HepG2 (cell line): Measurements from ENCODE around the gene KIAA2012. TPM values are rescaled to one million over a fixed set of nuclear protein-coding genes. Genes with fewer than 3 reads are reported as not detected.

Source experiments
- EED ChIP-seq: sonication (generic); formaldehyde crosslinking; IDR thresholded peaks from 2 replicates; pipeline ENCODE4 v1.5.0; 2020; ENCODE audit warnings: mild to moderate bottlenecking, missing genetic modification reagents
- FOSL1 ChIP-seq: sonication (generic); formaldehyde crosslinking; IDR thresholded peaks from 2 replicates; pipeline ENCODE4 v1.9.0; 2021; ENCODE audit warnings: missing genetic modification reagents, borderline replicate concordance
- GFI1 ChIP-seq: sonication (generic); formaldehyde crosslinking; IDR thresholded peaks from 2 replicates; pipeline ENCODE4 v1.5.0; 2020; ENCODE audit warnings: missing genetic modification reagents, mild to moderate bottlenecking, borderline replicate concordance
- KDM6A ChIP-seq: IDR thresholded peaks from 2 replicates; pipeline ENCODE4 v1.6.1; 2016; ENCODE audit warnings: low read depth
- LCORL ChIP-seq, 2 experiments: fragments of 450-650 bp in 1 of 2; sonication (generic) in 1 of 2; formaldehyde crosslinking in 1 of 2; IDR thresholded peaks; 2 replicates each; pipeline versions ENCODE4 v1.5.0 to v1.6.1; 2017 to 2020; ENCODE audit warnings: antibody characterized with exemption in 1 of 2, missing genetic modification reagents in 1 of 2
- MTF2 ChIP-seq: sonication (generic); formaldehyde crosslinking; IDR thresholded peaks from 2 replicates; pipeline ENCODE4 v1.5.0; 2020; ENCODE audit warnings: missing genetic modification reagents, borderline replicate concordance
- PTBP1 ChIP-seq: fragments of 200-400 bp; formaldehyde crosslinking; IDR thresholded peaks from 2 replicates; pipeline ENCODE4 v1.6.1; 2018; ENCODE audit warnings: low read length, low read depth; ENCODE audit not compliant: poor library complexity, severe bottlenecking
- RAD21 ChIP-seq: fragments of 450-650 bp; formaldehyde crosslinking; IDR thresholded peaks from 2 replicates; pipeline ENCODE4 v1.5.0; 2020; ENCODE audit warnings: mild to moderate bottlenecking
- SRSF9 ChIP-seq: fragments of 200-400 bp; formaldehyde crosslinking; IDR thresholded peaks from 2 replicates; pipeline ENCODE4 v1.6.1; 2018; ENCODE audit warnings: borderline replicate concordance, mild to moderate bottlenecking, low read depth, low read length; ENCODE audit not compliant: insufficient read depth, poor library complexity, severe bottlenecking
- STAT5B ChIP-seq: sonication (generic); formaldehyde crosslinking; IDR thresholded peaks from 2 replicates; pipeline ENCODE4 v1.4.0; 2020; ENCODE audit warnings: missing genetic modification reagents
- ZBTB20 ChIP-seq: sonication (generic); formaldehyde crosslinking; IDR thresholded peaks from 2 replicates; pipeline ENCODE4 v1.8.1; 2023; ENCODE audit warnings: missing genetic modification reagents, low read depth, mild to moderate bottlenecking, borderline replicate concordance
- ZNF160 ChIP-seq: sonication (generic); formaldehyde crosslinking; IDR thresholded peaks from 2 replicates; pipeline ENCODE4 v1.8.0; 2022; ENCODE audit warnings: mild to moderate bottlenecking, inconsistent platforms, missing genetic modification reagents
- ZNF501 ChIP-seq: sonication (generic); formaldehyde crosslinking; IDR thresholded peaks from 2 replicates; pipeline ENCODE4 v1.5.1; 2020; ENCODE audit warnings: mild to moderate bottlenecking, moderate library complexity, missing genetic modification reagents
- ZNF672 ChIP-seq: sonication (generic); formaldehyde crosslinking; IDR thresholded peaks from 2 replicates; pipeline ENCODE4 v1.8.1; 2022; ENCODE audit warnings: missing genetic modification reagents
- ZNF737 ChIP-seq: sonication (generic); formaldehyde crosslinking; IDR thresholded peaks from 2 replicates; pipeline ENCODE4 v1.5.0; 2020; ENCODE audit warnings: missing genetic modification reagents, mild to moderate bottlenecking, borderline replicate concordance
- ZNF775 ChIP-seq: sonication (generic); formaldehyde crosslinking; IDR thresholded peaks from 2 replicates; pipeline ENCODE4 v1.4.0; 2020; ENCODE audit warnings: missing genetic modification reagents, mild to moderate bottlenecking, moderate library complexity, borderline replicate concordance
- ZNF776 ChIP-seq: sonication (generic); formaldehyde crosslinking; IDR thresholded peaks from 2 replicates; pipeline ENCODE4 v1.4.0; 2020; ENCODE audit warnings: mild to moderate bottlenecking, missing genetic modification reagents
- polyA plus RNA-seq, 8 experiments: library from polyadenylated mRNA; depleted of rRNA in 3 of 8; stranded (reverse) in 7 of 8; unstranded in 1 of 8; fragments of >200 nt; fragmentation: Illumina TruSeq in 4 of 8; extraction: Trizol in 4 of 8; gene quantifications; 2 replicates each; pipeline versions ENCODE4 v1.2.1 to v1.2.3, GENCODE V29; 2011 to 2016; ENCODE audit warnings: low read depth in 4 of 8, missing spikeins in 1 of 8, mixed read lengths in 1 of 8; ENCODE audit not compliant: insufficient read depth in 1 of 8
- total RNA-seq, 5 experiments: library from RNA; depleted of rRNA; stranded (reverse); fragments of >200 nt; fragmentation: Illumina TruSeq; extraction: Trizol; gene quantifications; 2 replicates each; pipeline ENCODE4 v1.2.3, GENCODE V29; 2016; ENCODE audit warnings: low read depth in 1 of 5
- TF ChIP-seq, protein P1 (sequence below): IDR thresholded peaks from 2 replicates; pipeline ENCODE4 v1.6.1; 2016; ENCODE audit warnings: mild to moderate bottlenecking, missing biosample characterization, missing genetic modification reagents
- TF ChIP-seq, protein P2 (sequence below), 2 experiments: sonication (generic) in 1 of 2; formaldehyde crosslinking in 1 of 2; IDR thresholded peaks; 2 replicates each; pipeline versions ENCODE4 v1.6.1 to v1.9.0; 2014 to 2022; ENCODE audit warnings: antibody characterized with exemption in 1 of 2, borderline replicate concordance in 1 of 2, inconsistent platforms in 1 of 2, low read depth in 1 of 2, missing genetic modification reagents in 1 of 2

The KIAA2012 gene
- total and polyA plus RNA-seq, 2 of the 13 experiments (the other 11 are each of a cell fraction or from before 2014, with no cell fraction given) = not detected

DNA sequence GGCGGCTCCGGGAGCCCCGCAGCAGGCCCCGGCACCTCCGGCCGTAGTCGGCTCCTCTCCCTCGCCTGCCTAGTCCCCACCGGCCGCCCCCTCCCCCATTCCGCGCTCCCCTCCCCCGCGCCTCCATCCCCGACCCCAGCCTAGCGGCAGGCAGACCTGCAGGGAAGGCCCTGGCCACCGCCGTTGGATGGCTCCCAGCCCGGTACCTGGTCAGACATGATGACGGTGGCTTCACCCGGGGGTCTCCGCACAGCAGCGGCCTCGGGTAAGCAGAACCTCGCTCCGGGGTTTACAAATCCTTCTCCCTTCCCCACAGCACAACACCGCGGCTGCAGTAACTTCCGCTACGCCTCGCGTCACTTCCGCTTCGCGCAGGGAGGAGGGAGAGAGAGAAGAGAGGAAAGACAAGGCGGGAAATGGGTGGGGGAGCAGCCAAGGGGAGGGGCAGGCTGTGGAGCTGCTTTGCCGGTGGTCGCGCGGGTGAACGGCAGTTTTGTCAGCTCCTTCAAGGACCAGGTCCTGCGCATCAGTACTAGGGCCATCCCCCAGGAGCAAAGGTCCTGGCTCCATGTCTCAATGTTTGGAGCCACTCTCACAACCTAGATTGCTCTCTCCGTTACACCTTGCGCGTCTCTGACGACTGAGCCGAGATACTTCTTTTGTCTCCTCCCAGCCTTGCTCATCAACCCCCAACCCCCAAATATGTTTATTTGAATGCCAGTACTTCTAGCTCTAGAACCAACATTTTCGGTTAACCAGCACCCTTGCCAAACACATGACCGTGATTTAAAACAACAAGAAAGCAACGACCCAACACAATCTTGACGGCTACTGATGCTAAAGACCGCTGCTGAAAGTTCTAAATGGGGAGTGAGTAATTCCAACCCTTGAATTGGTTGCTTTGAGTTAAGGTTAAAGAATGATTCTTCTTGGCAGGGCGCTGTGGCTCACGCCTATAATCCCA, 165.5 kb downstream of the KIAA2012 start, which contains the start of gene SUMO1 (continued):
- TF ChIP-seq ZNF160 (CRISPR knock-in tag) (peak; percentile 62; the same call in 1 of the 2 replicates), GFI1 (CRISPR knock-in tag) (peak; percentile 43; the same call in 1 of the 2 replicates), ZNF501 (CRISPR knock-in tag) (no peak), ZNF737 (CRISPR knock-in tag) (no peak), LCORL (IDR thresholded peaks at IDR 0.05) (no peak), LCORL (CRISPR knock-in tag; IDR thresholded peaks at IDR 0.05) (no peak), RAD21 (CRISPR knock-in tag) (peak; percentile 46; the same call in 1 of the 2 replicates), SRSF9 (no peak), STAT5B (CRISPR knock-in tag) (0 out of 2 replicates have a peak, but pooled peaks have one; percentile 10), ZBTB20 (CRISPR knock-in tag) (peak; percentile 29; the same call in 1 of the 2 replicates), KDM6A (0 out of 2 replicates have a peak, but pooled peaks have one; percentile 28), PTBP1 (no peak), FOSL1 (no peak), EED (CRISPR knock-in tag) (peak; percentile 38), MTF2 (CRISPR knock-in tag) (peak; percentile 73; the same call in 1 of the 2 replicates), ZNF776 (CRISPR knock-in tag) (peak; percentile 90), ZNF775 (no peak), ZNF672 (CRISPR knock-in tag) (no peak)
- TF ChIP-seq, protein P1, sequence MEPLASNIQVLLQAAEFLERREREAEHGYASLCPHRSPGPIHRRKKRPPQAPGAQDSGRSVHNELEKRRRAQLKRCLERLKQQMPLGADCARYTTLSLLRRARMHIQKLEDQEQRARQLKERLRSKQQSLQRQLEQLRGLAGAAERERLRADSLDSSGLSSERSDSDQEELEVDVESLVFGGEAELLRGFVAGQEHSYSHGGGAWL (CRISPR knock-in tag) = peak; percentile 84
- TF ChIP-seq, protein P2, sequence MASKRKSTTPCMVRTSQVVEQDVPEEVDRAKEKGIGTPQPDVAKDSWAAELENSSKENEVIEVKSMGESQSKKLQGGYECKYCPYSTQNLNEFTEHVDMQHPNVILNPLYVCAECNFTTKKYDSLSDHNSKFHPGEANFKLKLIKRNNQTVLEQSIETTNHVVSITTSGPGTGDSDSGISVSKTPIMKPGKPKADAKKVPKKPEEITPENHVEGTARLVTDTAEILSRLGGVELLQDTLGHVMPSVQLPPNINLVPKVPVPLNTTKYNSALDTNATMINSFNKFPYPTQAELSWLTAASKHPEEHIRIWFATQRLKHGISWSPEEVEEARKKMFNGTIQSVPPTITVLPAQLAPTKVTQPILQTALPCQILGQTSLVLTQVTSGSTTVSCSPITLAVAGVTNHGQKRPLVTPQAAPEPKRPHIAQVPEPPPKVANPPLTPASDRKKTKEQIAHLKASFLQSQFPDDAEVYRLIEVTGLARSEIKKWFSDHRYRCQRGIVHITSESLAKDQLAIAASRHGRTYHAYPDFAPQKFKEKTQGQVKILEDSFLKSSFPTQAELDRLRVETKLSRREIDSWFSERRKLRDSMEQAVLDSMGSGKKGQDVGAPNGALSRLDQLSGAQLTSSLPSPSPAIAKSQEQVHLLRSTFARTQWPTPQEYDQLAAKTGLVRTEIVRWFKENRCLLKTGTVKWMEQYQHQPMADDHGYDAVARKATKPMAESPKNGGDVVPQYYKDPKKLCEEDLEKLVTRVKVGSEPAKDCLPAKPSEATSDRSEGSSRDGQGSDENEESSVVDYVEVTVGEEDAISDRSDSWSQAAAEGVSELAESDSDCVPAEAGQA (IDR thresholded peaks at IDR 0.05; ENCODE audit: low read depth) = peak; percentile 93
- TF ChIP-seq, protein P2 (CRISPR knock-in tag; IDR thresholded peaks at IDR 0.05; ENCODE audit: borderline replicate concordance) = no peak
